K562 (cell line): ENCODE data around the gene GOLT1A. TPM values are rescaled to one million over a fixed set of nuclear protein-coding genes. Genes with fewer than 3 reads are reported as not detected.

Experiments used
- ATAC-seq: fragments of 200-7000 bp; cut with Tn5 transposase; 3 replicates; pipeline ENCODE4 v1.9.1; 2020; ENCODE audit warnings: moderate library complexity
- BruUV-seq: library from RNA; stranded (reverse); fragments of 400-500 nt; replicated peaks from 2 replicates; lab custom pipeline; 2021; lab: Mats Ljungman, UMichigan
- CTCF ChIA-PET: fragments of 300-600 bp; formaldehyde crosslinking; extraction: SDS; loops from one replicate; lab custom pipeline; 2021; ENCODE audit warnings: low intra/inter-chr PET ratio; lab: Yijun Ruan, JAX
- POLR2A ChIA-PET: fragments of 300-600, 350-650 bp; sonication (Branson Sonifier 250); formaldehyde crosslinking; extraction: SDS; loops from one replicate; lab custom pipeline; 2021; ENCODE audit warnings: antibody characterized with exemption, inconsistent platforms; lab: Yijun Ruan, JAX
- DNase-seq, 4 experiments: peaks; one replicate each; pipeline versions ENCODE4 v3.0.0 to v3.0.0-alpha.2; 2011 to 2018; ENCODE audit warnings: low spot score in 3 of 4, mixed read lengths in 3 of 4; ENCODE audit errors: extremely low read depth in 1 of 4
- FAIRE-seq: peaks from 2 replicates; lab custom pipeline; 2011; peaks lifted over from hg19 to GRCh38; lab: Jason Lieb, UNC
- H2AFZ ChIP-seq: 2 replicates; pipeline ENCODE4 v1.6.0; 2011; ENCODE audit warnings: low read depth, low read length, control low read depth, inconsistent platforms
- H3K27ac ChIP-seq: fragments of 200-600 bp; 3 replicates; pipeline ENCODE4 v1.8.0; 2011; ENCODE audit warnings: low read depth, mild to moderate bottlenecking, control low read depth, inconsistent platforms, low read length, moderate library complexity, mixed read lengths; ENCODE audit errors: extremely low read depth
- H3K27me3 ChIP-seq, 2 experiments: fragments of 300-600 bp in 1 of 2; 2 replicates in 1 of 2; 3 replicates in 1 of 2; pipeline versions ENCODE4 v1.6.0 to v1.8.0; 2011; ENCODE audit warnings: inconsistent platforms in 2 of 2, low read length in 2 of 2, mild to moderate bottlenecking in 1 of 2, mixed read lengths in 1 of 2, moderate library complexity in 1 of 2; ENCODE audit not compliant: control insufficient read depth in 2 of 2, insufficient read depth in 2 of 2
- H3K36me3 ChIP-seq: fragments of 300-600 bp; 3 replicates; pipeline ENCODE4 v1.8.0; 2011; ENCODE audit warnings: mild to moderate bottlenecking, low read length, inconsistent platforms; ENCODE audit not compliant: control insufficient read depth, insufficient read depth
- H3K4me1 ChIP-seq, 2 experiments: fragments of 200-600 bp in 1 of 2; replicated peaks in 1 of 2; 2 replicates in 1 of 2; 3 replicates in 1 of 2; pipeline versions ENCODE4 v1.5.1 to v1.8.0; 2011; ENCODE audit warnings: inconsistent platforms in 2 of 2, low read length in 2 of 2, mild to moderate bottlenecking in 1 of 2, mixed read lengths in 1 of 2, moderate library complexity in 1 of 2; ENCODE audit not compliant: control insufficient read depth in 2 of 2, insufficient read depth in 2 of 2
- H3K4me2 ChIP-seq: 2 replicates; pipeline ENCODE4 v1.6.1; 2011; ENCODE audit warnings: low read length, control low read depth, inconsistent platforms, mixed read lengths; ENCODE audit not compliant: insufficient read depth
- H3K4me3 ChIP-seq: fragments of 200-600 bp; sonication (generic), shearing (Covaris generic); 2 replicates; pipeline ENCODE4 v1.5.1; 2016; ENCODE audit warnings: control low read depth, inconsistent platforms
- H3K79me2 ChIP-seq: fragments of 200-600 bp; 3 replicates; pipeline ENCODE4 v1.8.0; 2011; ENCODE audit warnings: low read length, inconsistent platforms; ENCODE audit not compliant: control insufficient read depth, insufficient read depth
- H3K9ac ChIP-seq, 2 experiments: 2 replicates each; pipeline versions ENCODE4 v1.6.0 to v1.6.1; 2011; ENCODE audit warnings: low read depth in 2 of 2, low read length in 2 of 2, control low read depth in 1 of 2, inconsistent platforms in 1 of 2, mild to moderate bottlenecking in 1 of 2, mixed read lengths in 1 of 2; ENCODE audit not compliant: insufficient read depth in 1 of 2
- H3K9me1 ChIP-seq: one replicate; pipeline ENCODE4 v1.6.0; 2011; ENCODE audit warnings: inconsistent platforms, mild to moderate bottlenecking, low read length, moderate library complexity; ENCODE audit not compliant: control insufficient read depth, insufficient read depth
- H3K9me3 ChIP-seq: replicated peaks from 2 replicates; pipeline ENCODE4 v1.5.1; 2011; ENCODE audit warnings: low read depth, low read length, inconsistent platforms; ENCODE audit not compliant: control insufficient read depth, insufficient read depth
- H4K20me1 ChIP-seq: replicated peaks from 2 replicates; pipeline ENCODE4 v1.6.1; 2011; ENCODE audit warnings: low read length, inconsistent platforms, mixed read lengths; ENCODE audit not compliant: control insufficient read depth, insufficient read depth
- GABPB2 ChIP-seq: fragments of 250-450 bp; sonication (Bioruptor Pico); conservative IDR thresholded peaks from 2 replicates; pipeline ENCODE4 v1.5.1; 2021; ENCODE audit warnings: mild to moderate bottlenecking
- GATA2 ChIP-seq: sonication (generic); formaldehyde crosslinking; IDR thresholded peaks from 2 replicates; pipeline ENCODE4 v1.4.0; 2020; ENCODE audit warnings: mild to moderate bottlenecking, missing genetic modification reagents
- JUND ChIP-seq, 2 experiments: IDR thresholded peaks; 2 replicates in 1 of 2; 3 replicates in 1 of 2; pipeline ENCODE4 v1.6.1; 2011; ENCODE audit warnings: borderline replicate concordance in 2 of 2, low read depth in 2 of 2, low read length in 2 of 2, improper control_type of control experiment in 1 of 2, missing biosample characterization in 1 of 2, missing genetic modification characterization in 1 of 2, missing genetic modification reagents in 1 of 2
- PHB ChIP-seq: fragments of 250-450 bp; sonication (Bioruptor Pico); IDR thresholded peaks from 2 replicates; pipeline ENCODE4 v1.5.0; 2021
- PTRF ChIP-seq: fragments of 450-650 bp; IDR thresholded peaks from 2 replicates; pipeline ENCODE4 v1.6.1; 2016; ENCODE audit warnings: mild to moderate bottlenecking, missing genetic modification characterization, missing compliant biosample characterization
- STAT5A ChIP-seq: IDR thresholded peaks from 2 replicates; pipeline ENCODE4 v1.6.1; 2012; ENCODE audit warnings: low read length, inconsistent platforms, borderline replicate concordance
- ZBED1 ChIP-seq: IDR thresholded peaks from 2 replicates; pipeline ENCODE4 v1.6.1; 2014
- WGBS: fragments of 100-300 bp; shearing (Covaris generic); methylation state at CpG from one replicate; pipeline ENCODE4 v1.1.6; 2016; ENCODE audit warnings: low coverage, mixed read lengths; ENCODE audit not compliant: insufficient coverage; ENCODE audit errors: missing lambda C conversion rate; 5-methylcytosine and 5-hydroxymethylcytosine counted together
- in situ Hi-C: fragments of 300-500 bp; cut with MboI; formaldehyde crosslinking; loops from 4 replicates; pipeline ENCODE4 v1.15.0; 2018; ENCODE audit warnings: inconsistent platforms, mixed read lengths
- intact Hi-C: fragments of 100-400 bp; cut with micrococcal nuclease; formaldehyde crosslinking; loops from 2 replicates; pipeline ENCODE4 v1.14.2; 2022
- polyA plus RNA-seq, 8 experiments: library from polyadenylated mRNA; depleted of rRNA in 4 of 8; stranded (reverse) in 5 of 8; unstranded in 3 of 8; fragments of >200 nt; fragmentation: Nextera tagmentation in 2 of 8; fragmentation: Illumina TruSeq in 1 of 8; extraction: Ambion mirVana in 2 of 8; extraction: Trizol in 1 of 8; gene quantifications; 2 replicates each; pipeline versions ENCODE4 v1.2.1 to v1.2.3, GENCODE V29; 2011 to 2014; ENCODE audit warnings: inconsistent platforms in 1 of 8, missing spikeins in 1 of 8
- total RNA-seq, 7 experiments: library from RNA; depleted of rRNA in 6 of 7; stranded (reverse); fragments of >200 nt in 6 of 7; fragmentation: Illumina TruSeq in 2 of 7; extraction: Trizol in 2 of 7; gene quantifications; 2 replicates each; pipeline versions ENCODE4 v1.2.1 to v1.2.3, GENCODE V29; 2011 to 2021; ENCODE audit warnings: low replicate concordance in 1 of 7
- TF ChIP-seq, protein P1 (sequence below): fragments of 450-650 bp; IDR thresholded peaks from 2 replicates; pipeline ENCODE4 v1.6.1; 2016
- TF ChIP-seq, protein P2 (sequence below): sonication (generic); formaldehyde crosslinking; IDR thresholded peaks from 2 replicates; pipeline ENCODE4 v1.9.0; 2022; ENCODE audit warnings: mild to moderate bottlenecking, missing genetic modification reagents
- TF ChIP-seq, protein P3 (sequence below), 2 experiments: fragments of 450-650 bp in 1 of 2; sonication (generic) in 1 of 2; formaldehyde crosslinking; conservative IDR thresholded peaks; 2 replicates each; pipeline versions ENCODE4 v1.4.0 to v1.8.1; 2020 to 2022; ENCODE audit warnings: mild to moderate bottlenecking in 1 of 2, missing genetic modification reagents in 1 of 2
- TF ChIP-seq, protein P4 (sequence below), 3 experiments: fragments of 200-800 bp in 1 of 3; sonication (Bioruptor generic) in 1 of 3; sonication (generic) in 1 of 3; formaldehyde crosslinking in 1 of 3; IDR thresholded peaks; 2 replicates each; pipeline versions ENCODE4 v1.6.1 to v1.8.0; 2016 to 2022; ENCODE audit warnings: mild to moderate bottlenecking in 2 of 3, missing compliant biosample characterization in 2 of 3, missing genetic modification characterization in 2 of 3, missing genetic modification reagents in 1 of 3
- TF ChIP-seq, protein P5 (sequence below): fragments of 250-450 bp; sonication (Bioruptor Pico); IDR thresholded peaks from 2 replicates; pipeline ENCODE4 v1.8.0; 2022; ENCODE audit warnings: inconsistent platforms
- TF ChIP-seq, protein P6 (sequence below): fragments of 200-800 bp; sonication (Bioruptor generic); IDR thresholded peaks from 2 replicates; pipeline ENCODE4 v1.6.1; 2017; ENCODE audit warnings: missing genetic modification characterization, missing compliant biosample characterization

GOLT1A gene
- total and polyA plus RNA-seq, 9 of the 15 experiments (the other 6 are each of a cell fraction or from before 2014, with no cell fraction given), result not detected

DNA sequence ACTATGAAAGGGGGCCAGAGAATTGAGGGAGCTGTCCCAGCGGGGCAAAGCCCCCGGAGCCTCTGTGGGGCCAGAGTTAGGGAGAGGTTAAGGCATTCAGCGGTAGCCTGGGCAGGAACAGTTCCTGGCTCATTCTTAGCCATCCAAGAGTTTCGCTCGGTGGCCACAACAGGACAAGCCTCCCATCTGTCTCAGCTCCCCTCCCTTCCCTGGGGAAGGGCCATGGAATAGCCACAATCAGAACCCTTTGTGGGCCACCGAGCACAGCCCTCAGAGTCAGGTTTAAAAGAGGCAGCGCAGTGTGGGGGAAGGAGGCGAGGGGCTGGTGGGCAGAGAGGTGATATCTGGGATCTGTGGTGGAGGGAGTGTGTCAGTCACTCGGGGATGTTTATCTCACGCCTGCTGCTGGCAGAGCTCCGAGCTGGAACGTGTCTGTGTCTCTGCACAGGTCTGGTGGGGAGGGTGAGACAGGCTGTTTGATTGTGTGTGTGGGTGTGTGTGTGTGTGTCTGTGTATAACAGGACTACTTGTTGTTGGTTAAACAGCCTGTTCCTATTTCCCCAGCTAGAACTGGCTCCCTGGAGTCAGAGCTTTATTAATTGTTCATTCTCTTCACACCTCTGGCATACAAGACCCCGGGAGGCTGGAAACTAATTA lies 49.6 kb upstream of the GOLT1A start:
- H3K9ac ChIP-seq, result 0 out of 4 replicates have a peak overlapping the region, but pooled peaks of 1 of the 2 experiments have one; percentile 6
- WGBS, result 2% methylated on average over 13 of the region's 13 CpGs
- no peaks in the 10 kb centered on the region for H3K9me3 ChIP-seq
- TF ChIP-seq GATA2 (CRISPR knock-in tag) (0 out of 2 replicates have a peak, but pooled peaks have one; percentile 8), PTRF (no peak), JUND (IDR thresholded peaks at IDR 0.05; ENCODE audit: borderline replicate concordance, low read depth, low read length) (no peak), JUND (tag; IDR thresholded peaks at IDR 0.05; ENCODE audit: borderline replicate concordance, low read depth, low read length) (no peak), ZBED1 (no peak), STAT5A (no peak), PHB (CRISPR knock-in tag) (no peak), GABPB2 (CRISPR knock-in tag) (no peak)
- TF ChIP-seq, protein P1, sequence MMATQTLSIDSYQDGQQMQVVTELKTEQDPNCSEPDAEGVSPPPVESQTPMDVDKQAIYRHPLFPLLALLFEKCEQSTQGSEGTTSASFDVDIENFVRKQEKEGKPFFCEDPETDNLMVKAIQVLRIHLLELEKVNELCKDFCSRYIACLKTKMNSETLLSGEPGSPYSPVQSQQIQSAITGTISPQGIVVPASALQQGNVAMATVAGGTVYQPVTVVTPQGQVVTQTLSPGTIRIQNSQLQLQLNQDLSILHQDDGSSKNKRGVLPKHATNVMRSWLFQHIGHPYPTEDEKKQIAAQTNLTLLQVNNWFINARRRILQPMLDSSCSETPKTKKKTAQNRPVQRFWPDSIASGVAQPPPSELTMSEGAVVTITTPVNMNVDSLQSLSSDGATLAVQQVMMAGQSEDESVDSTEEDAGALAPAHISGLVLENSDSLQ, result peak; percentile 50
- TF ChIP-seq, protein P2, sequence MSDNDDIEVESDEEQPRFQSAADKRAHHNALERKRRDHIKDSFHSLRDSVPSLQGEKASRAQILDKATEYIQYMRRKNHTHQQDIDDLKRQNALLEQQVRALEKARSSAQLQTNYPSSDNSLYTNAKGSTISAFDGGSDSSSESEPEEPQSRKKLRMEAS (CRISPR knock-in tag), result 0 out of 2 replicates have a peak, but pooled peaks have one; percentile 7
- TF ChIP-seq, protein P3, sequence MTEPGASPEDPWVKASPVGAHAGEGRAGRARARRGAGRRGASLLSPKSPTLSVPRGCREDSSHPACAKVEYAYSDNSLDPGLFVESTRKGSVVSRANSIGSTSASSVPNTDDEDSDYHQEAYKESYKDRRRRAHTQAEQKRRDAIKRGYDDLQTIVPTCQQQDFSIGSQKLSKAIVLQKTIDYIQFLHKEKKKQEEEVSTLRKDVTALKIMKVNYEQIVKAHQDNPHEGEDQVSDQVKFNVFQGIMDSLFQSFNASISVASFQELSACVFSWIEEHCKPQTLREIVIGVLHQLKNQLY (CRISPR knock-in tag; conservative IDR thresholded peaks at IDR 0.05), result no peak
- TF ChIP-seq, protein P4, sequence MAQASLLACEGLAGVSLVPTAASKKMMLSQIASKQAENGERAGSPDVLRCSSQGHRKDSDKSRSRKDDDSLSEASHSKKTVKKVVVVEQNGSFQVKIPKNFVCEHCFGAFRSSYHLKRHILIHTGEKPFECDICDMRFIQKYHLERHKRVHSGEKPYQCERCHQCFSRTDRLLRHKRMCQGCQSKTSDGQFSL (CRISPR knock-in tag; IDR thresholded peaks at IDR 0.05), result 0 out of 2 replicates have a peak, but pooled peaks have one; percentile 20
- TF ChIP-seq, protein P4 (tag; IDR thresholded peaks at IDR 0.05), result no peak
- TF ChIP-seq, protein P5, sequence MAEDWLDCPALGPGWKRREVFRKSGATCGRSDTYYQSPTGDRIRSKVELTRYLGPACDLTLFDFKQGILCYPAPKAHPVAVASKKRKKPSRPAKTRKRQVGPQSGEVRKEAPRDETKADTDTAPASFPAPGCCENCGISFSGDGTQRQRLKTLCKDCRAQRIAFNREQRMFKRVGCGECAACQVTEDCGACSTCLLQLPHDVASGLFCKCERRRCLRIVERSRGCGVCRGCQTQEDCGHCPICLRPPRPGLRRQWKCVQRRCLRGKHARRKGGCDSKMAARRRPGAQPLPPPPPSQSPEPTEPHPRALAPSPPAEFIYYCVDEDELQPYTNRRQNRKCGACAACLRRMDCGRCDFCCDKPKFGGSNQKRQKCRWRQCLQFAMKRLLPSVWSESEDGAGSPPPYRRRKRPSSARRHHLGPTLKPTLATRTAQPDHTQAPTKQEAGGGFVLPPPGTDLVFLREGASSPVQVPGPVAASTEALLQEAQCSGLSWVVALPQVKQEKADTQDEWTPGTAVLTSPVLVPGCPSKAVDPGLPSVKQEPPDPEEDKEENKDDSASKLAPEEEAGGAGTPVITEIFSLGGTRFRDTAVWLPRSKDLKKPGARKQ, result no peak
- TF ChIP-seq, protein P6, sequence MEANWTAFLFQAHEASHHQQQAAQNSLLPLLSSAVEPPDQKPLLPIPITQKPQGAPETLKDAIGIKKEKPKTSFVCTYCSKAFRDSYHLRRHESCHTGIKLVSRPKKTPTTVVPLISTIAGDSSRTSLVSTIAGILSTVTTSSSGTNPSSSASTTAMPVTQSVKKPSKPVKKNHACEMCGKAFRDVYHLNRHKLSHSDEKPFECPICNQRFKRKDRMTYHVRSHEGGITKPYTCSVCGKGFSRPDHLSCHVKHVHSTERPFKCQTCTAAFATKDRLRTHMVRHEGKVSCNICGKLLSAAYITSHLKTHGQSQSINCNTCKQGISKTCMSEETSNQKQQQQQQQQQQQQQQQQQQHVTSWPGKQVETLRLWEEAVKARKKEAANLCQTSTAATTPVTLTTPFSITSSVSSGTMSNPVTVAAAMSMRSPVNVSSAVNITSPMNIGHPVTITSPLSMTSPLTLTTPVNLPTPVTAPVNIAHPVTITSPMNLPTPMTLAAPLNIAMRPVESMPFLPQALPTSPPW (CRISPR knock-in tag), result peak; percentile 33; the same call in 1 of the 2 replicates

More for the DNA sequence above, 49.6 kb upstream of the GOLT1A start:
- H2AFZ ChIP-seq, result no peak overlapping the region
- in situ Hi-C loops, result no loop called here
- no peak overlapping the region for H3K27ac ChIP-seq
- H3K79me2 ChIP-seq, result no peaks in the 10 kb centered on the region
- H4K20me1 ChIP-seq, result peaks cover 9% of the 10 kb centered on the region; the same call in 1 of the 2 replicates
- no peaks in the 10 kb centered on the region for H3K9me1 ChIP-seq
- no peaks in the 10 kb centered on the region for H3K36me3 ChIP-seq
- H3K27me3 ChIP-seq, result peaks cover 35 to 79% of the 10 kb centered on the region in 2 experiments
- DNase-seq, result no peak
- H3K4me1 ChIP-seq, result peaks cover 0 to 3% of the 10 kb centered on the region in 2 experiments; a peak in 1 of 5 replicates
- no TSS peak for BruUV-seq
- ChIA-PET POLR2A (interaction anchor here (0.6 to 1.4 kb wide), 6 partner anchors 8 to 244 kb away, joined by 3 to 8 read pairs (median 4); no protein-coding TSS in a partner anchor), CTCF (no interaction called here)
- intact Hi-C loops, result no loop called here
- H3K4me3 ChIP-seq, result no peak overlapping the region
- ATAC-seq, result peak; percentile 11; the same call in 2 of the 3 replicates
- FAIRE-seq, result no peak
- H3K4me2 ChIP-seq, result no peak overlapping the region
